Vagina (tissue), 2 donors: ENCODE results near the gene MCAM. TPM values are rescaled to one million over a fixed set of nuclear protein-coding genes. Genes with fewer than 3 reads are reported as not detected.
A peak's percentile ranks its signal among the peaks of the same experiment; 100 is the strongest.

Experiments used
- DNase-seq, 2 donors: peaks; one replicate each; pipeline ENCODE4 v3.0.0-alpha.2; 2017; ENCODE audit errors: extremely low spot score in 2 of 2
- H3K27ac ChIP-seq: fragments of 200-600 bp; sonication (generic); one replicate; pipeline ENCODE4 v1.5.1; 2019
- H3K27me3 ChIP-seq: fragments of 200-600 bp; sonication (generic); one replicate; pipeline ENCODE4 v1.5.1; 2019
- H3K36me3 ChIP-seq, 2 donors: fragments of 200-600 bp; sonication (generic); one replicate each; pipeline ENCODE4 v1.5.1; 2017 to 2019
- H3K4me1 ChIP-seq: fragments of 200-600 bp; sonication (generic); one replicate; pipeline ENCODE4 v1.5.1; 2019
- H3K4me3 ChIP-seq, 2 donors: fragments of 200-600 bp; sonication (generic); 1 replicate in 1 of 2; 2 replicates in 1 of 2; pipeline ENCODE4 v1.5.1; 2016 to 2019
- H3K9me3 ChIP-seq: fragments of 200-600 bp; sonication (generic); one replicate; pipeline ENCODE4 v1.5.1; 2019
- CTCF ChIP-seq, 3 experiments: fragments of 450-650 bp in 2 of 3; fragments of 200-600 bp in 1 of 3; sonication (generic) in 1 of 3; IDR thresholded peaks; one replicate each; pipeline ENCODE4 v1.5.1; 2017 to 2019; ENCODE audit warnings: antibody characterized with exemption in 3 of 3, mild to moderate bottlenecking in 2 of 3, moderate library complexity in 2 of 3
- POLR2A ChIP-seq, 2 donors: fragments of 450-650 bp; IDR thresholded peaks; one replicate each; pipeline ENCODE4 v1.6.1; 2017; ENCODE audit warnings: antibody characterized with exemption in 2 of 2, mild to moderate bottlenecking in 2 of 2, moderate library complexity in 2 of 2
- POLR2AphosphoS5 ChIP-seq, 2 donors: sonication (generic); formaldehyde crosslinking; IDR thresholded peaks; one replicate each; pipeline ENCODE4 v1.9.0; 2017; ENCODE audit warnings: antibody characterized with exemption in 2 of 2, mild to moderate bottlenecking in 2 of 2, low read depth in 1 of 2; ENCODE audit not compliant: insufficient read depth in 1 of 2
- intact Hi-C: fragments of 100-400 bp; cut with DNase I; formaldehyde crosslinking; loops from one replicate; pipeline ENCODE4 v1.15.1; 2023
- total RNA-seq: library from RNA; depleted of rRNA; stranded (reverse); fragments of >200 nt; gene quantifications from one replicate; pipeline ENCODE4 v1.2.3, GENCODE V29; 2016

The MCAM gene
- total RNA-seq, 1 donor from 2014 or later: 295 TPM

- Histone ChIP-seq H3K4me1 (peaks cover 69% of the 10 kb centered on the region), H3K9me3 (no peaks in the 10 kb centered on the region), H3K4me3 (no peak overlapping the region), H3K27me3 (no peaks in the 10 kb centered on the region), H3K36me3 (no peaks in the 10 kb centered on the region), H3K27ac (peak overlapping the region; percentile 88)
- intact Hi-C loops: loop anchor here (5.0 kb wide), 1 partner anchor 111 kb away; the partner anchor contains the start of gene CBL
- TF ChIP-seq CTCF (IDR thresholded peaks at IDR 0.05): no peak
- peak; percentile 41 to 42 for TF ChIP-seq POLR2AphosphoS5 (IDR thresholded peaks at IDR 0.05; ENCODE audit: insufficient read depth in 1 of 2, low read depth in 1 of 2)
- DNase-seq: no peak
These were observed 1.6 kb upstream of the MCAM start for GRCh38 chr11:119318240-119319135.

- H3K9me3 ChIP-seq: no peaks in the 10 kb centered on the region
- DNase-seq: no peak
- no peaks in the 10 kb centered on the region for H3K27me3 ChIP-seq
- no peak for TF ChIP-seq CTCF (IDR thresholded peaks at IDR 0.05)
- H3K4me1 ChIP-seq: peaks cover 69% of the 10 kb centered on the region
- no peaks in the 10 kb centered on the region for H3K36me3 ChIP-seq
- H3K27ac ChIP-seq: peak overlapping the region; percentile 88
- peak overlapping the region; percentile 57 to 75 for H3K4me3 ChIP-seq
- intact Hi-C loops: loop anchor here (5.0 kb wide), 1 partner anchor 110 kb away; the partner anchor contains the start of gene CBL
These were observed 786 bp upstream of the MCAM start for GRCh38 chr11:119317592-119318239.

- DNase-seq: no peak
- Histone ChIP-seq H3K36me3 (no peaks in the 10 kb centered on the region), H3K4me3 (peak overlapping the region; percentile 57 to 75), H3K4me1 (peaks cover 63% of the 10 kb centered on the region), H3K27me3 (no peaks in the 10 kb centered on the region), H3K27ac (peak overlapping the region; percentile 88), H3K9me3 (no peaks in the 10 kb centered on the region)
- no peak for TF ChIP-seq POLR2A (IDR thresholded peaks at IDR 0.05)
- TF ChIP-seq POLR2AphosphoS5 (IDR thresholded peaks at IDR 0.05; ENCODE audit: insufficient read depth in 1 of 2, low read depth in 1 of 2): peak in 1 of 2 donors; percentile 28
- intact Hi-C loops: loop anchor here (5.0 kb wide), 1 partner anchor 109 kb away; the partner anchor contains the start of gene CBL
These were observed 758 bp downstream of the MCAM start for GRCh38 chr11:119316016-119316728.

GRCh38 chr11:119315131-119316015 is 1.6 kb downstream of the MCAM start:
- no peaks in the 10 kb centered on the region for H3K27me3 ChIP-seq
- no peaks in the 10 kb centered on the region for H3K9me3 ChIP-seq
- peaks cover 55% of the 10 kb centered on the region for H3K4me1 ChIP-seq
- no peaks in the 10 kb centered on the region for H3K36me3 ChIP-seq
- peak in 1 of 2 donors; percentile 24 for TF ChIP-seq POLR2AphosphoS5 (IDR thresholded peaks at IDR 0.05; ENCODE audit: insufficient read depth in 1 of 2, low read depth in 1 of 2)
- no peak for TF ChIP-seq POLR2A (IDR thresholded peaks at IDR 0.05)
- no peak for TF ChIP-seq CTCF (IDR thresholded peaks at IDR 0.05)
- H3K4me3 ChIP-seq: peak overlapping the region; percentile 57 to 75
- peak overlapping the region; percentile 88 for H3K27ac ChIP-seq
- intact Hi-C loops: loop anchor here (5.0 kb wide), 1 partner anchor 108 kb away; the partner anchor contains the start of gene CBL
- DNase-seq: no peak
